Testis (tissue), 2 donors: ENCODE measurements around the gene COX17.

Source experiments
- CTCF ChIP-seq, 3 experiments: fragments of 450-650 bp in 2 of 3; fragments of 200-600 bp in 1 of 3; sonication (generic) in 1 of 3; IDR thresholded peaks; one replicate each; pipeline ENCODE4 v1.5.1; 2016 to 2019; ENCODE audit warnings: antibody characterized with exemption in 3 of 3, mild to moderate bottlenecking in 2 of 3, moderate library complexity in 1 of 3
- POLR2A ChIP-seq: fragments of 450-650 bp; IDR thresholded peaks from one replicate; pipeline ENCODE4 v1.6.1; 2017; ENCODE audit warnings: antibody characterized with exemption, mild to moderate bottlenecking, moderate library complexity

- TF ChIP-seq CTCF (IDR thresholded peaks at IDR 0.05): no peak
- TF ChIP-seq POLR2A: no peak
Observed at GRCh38 chr3:119632216-119632615, 45.0 kb downstream of the COX17 start.
